ENCODE data around the gene CARNS1.

DNA sequence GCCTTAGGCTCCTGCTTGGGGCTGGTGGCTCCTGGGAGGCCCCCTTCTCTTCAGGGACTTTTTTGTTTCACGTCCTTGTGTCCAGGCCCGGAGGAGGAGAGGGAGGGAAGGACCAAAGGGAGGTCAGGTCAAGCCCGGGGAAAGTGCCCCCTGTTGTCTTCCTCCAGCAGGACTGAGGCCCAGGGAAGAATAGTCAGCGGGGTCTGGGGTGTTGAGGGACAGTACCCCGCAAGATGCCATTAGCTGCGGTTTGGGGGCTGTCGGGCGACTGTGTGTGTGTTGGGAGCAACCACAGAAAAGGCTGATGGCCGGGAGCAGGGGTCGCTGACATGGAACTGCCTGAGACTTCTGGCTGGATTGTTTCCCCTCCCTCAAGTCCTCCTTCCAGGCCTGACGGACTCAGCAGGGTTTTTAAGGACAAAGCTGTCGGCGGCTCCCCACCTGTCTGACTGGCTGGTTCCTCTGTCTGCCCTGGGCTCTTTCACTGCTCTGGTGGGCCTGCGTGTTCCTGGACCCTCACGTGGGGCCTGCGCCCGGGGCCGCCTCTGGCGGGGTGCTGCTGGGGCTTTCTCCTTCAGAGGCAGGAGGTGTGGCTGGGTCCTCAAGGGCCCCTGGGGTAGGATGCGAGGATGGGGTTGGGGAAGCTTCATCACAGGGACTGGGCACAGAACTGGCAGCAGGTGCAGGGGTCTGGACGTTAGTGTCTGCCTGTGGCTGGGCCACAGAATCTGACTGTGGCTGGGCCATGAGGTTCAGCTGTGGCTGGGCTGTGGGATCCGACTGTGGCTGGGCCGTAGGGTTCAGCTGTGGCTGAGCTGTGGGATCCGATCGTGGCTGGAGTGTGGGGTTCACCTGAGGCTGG lies 35.5 kb downstream of the CARNS1 start:
- TF ChIP-seq, protein P1, sequence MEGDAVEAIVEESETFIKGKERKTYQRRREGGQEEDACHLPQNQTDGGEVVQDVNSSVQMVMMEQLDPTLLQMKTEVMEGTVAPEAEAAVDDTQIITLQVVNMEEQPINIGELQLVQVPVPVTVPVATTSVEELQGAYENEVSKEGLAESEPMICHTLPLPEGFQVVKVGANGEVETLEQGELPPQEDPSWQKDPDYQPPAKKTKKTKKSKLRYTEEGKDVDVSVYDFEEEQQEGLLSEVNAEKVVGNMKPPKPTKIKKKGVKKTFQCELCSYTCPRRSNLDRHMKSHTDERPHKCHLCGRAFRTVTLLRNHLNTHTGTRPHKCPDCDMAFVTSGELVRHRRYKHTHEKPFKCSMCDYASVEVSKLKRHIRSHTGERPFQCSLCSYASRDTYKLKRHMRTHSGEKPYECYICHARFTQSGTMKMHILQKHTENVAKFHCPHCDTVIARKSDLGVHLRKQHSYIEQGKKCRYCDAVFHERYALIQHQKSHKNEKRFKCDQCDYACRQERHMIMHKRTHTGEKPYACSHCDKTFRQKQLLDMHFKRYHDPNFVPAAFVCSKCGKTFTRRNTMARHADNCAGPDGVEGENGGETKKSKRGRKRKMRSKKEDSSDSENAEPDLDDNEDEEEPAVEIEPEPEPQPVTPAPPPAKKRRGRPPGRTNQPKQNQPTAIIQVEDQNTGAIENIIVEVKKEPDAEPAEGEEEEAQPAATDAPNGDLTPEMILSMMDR (optimal IDR thresholded peaks at IDR 0.05 in 1 of 3, IDR thresholded peaks at IDR 0.05 in 1 of 3, conservative IDR thresholded peaks at IDR 0.05 in 1 of 3; ENCODE audit: extremely low read depth in 1 of 3, insufficient read depth in 2 of 3, low read length in 3 of 3), result no peak
- TF ChIP-seq EZH2 (IDR thresholded peaks at IDR 0.05; ENCODE audit: low read length), result no peak

Data from keratinocyte (primary cell).